K562 treated with DMSO at 1 percent for 48 hours (cell line): ENCODE data around the gene SPACA4. TPM values are rescaled to one million over a fixed set of nuclear protein-coding genes. Genes with fewer than 3 reads are reported as not detected.

Experiments used
- total RNA-seq: library from RNA; unstranded; fragments of 300-600 nt; gene quantifications from 2 replicates; pipeline ENCODE4 v1.2.3, GENCODE V29; 2022; ENCODE audit warnings: low replicate concordance; ENCODE audit errors: extremely low read depth

SPACA4 gene
- not detected in 2 replicates for total RNA-seq

GRCh38 chr19:48606463-48607358, at the start of gene SPACA4:
Gene SPACA4, plus strand, starts transcription at chr19:48606742. Its CDS starts 237 bp downstream, at chr19:48606979.

GRCh38 chr19:48614436-48615230, 8.1 kb downstream of the SPACA4 start, which contains the start of gene FAM83E:
Gene FAM83E, minus strand, starts transcription at chr19:48615076. Its CDS starts 1,704 bp downstream, at chr19:48613372.

GRCh38 chr19:48618916-48619691, 12.6 kb downstream of the SPACA4 start, which contains the start of the genes RPL18 and SPHK2:
Gene RPL18, minus strand, starts transcription at chr19:48619178. Its CDS starts 35 bp downstream, at chr19:48619143.
Gene SPHK2, plus strand, starts transcription at chr19:48619506. Its CDS starts 1,009 bp downstream, at chr19:48620515.

GRCh38 chr19:48636859-48637448, 30.4 kb downstream of the SPACA4 start, which contains the start of gene DBP:
Gene DBP, minus strand, starts transcription at chr19:48637379. Its CDS starts 385 bp downstream, at chr19:48636994.

GRCh38 chr19:48646001-48646721, 39.6 kb downstream of the SPACA4 start, which contains the start of gene CA11:
Gene CA11, minus strand, starts transcription at chr19:48646187. Its CDS starts 555 bp downstream, at chr19:48645632.

Other genes with a start within 250 kb of the SPACA4 start
- gene TMEM143, start 242.8 kb upstream of the SPACA4 start, total RNA-seq: not detected in 2 replicates
- gene SYNGR4, start 242.4 kb upstream of the SPACA4 start, total RNA-seq: not detected in 2 replicates
- not detected in 2 replicates for gene KDELR1, start 215.2 kb upstream of the SPACA4 start, total RNA-seq
- not detected in 2 replicates for gene GRIN2D, start 213.1 kb upstream of the SPACA4 start, total RNA-seq
- not detected in 2 replicates for gene GRWD1, start 160.8 kb upstream of the SPACA4 start, total RNA-seq
- not detected in 2 replicates for gene KCNJ14, start 151.2 kb upstream of the SPACA4 start, total RNA-seq
- gene CYTH2, start 137.4 kb upstream of the SPACA4 start, total RNA-seq: 369 TPM in 1 of 2 replicates, not detected in the other
- not detected in 2 replicates for gene LMTK3, start 94.9 kb upstream of the SPACA4 start, total RNA-seq
- gene SULT2B1, start 54.6 kb upstream of the SPACA4 start, total RNA-seq: not detected in 2 replicates
- gene FAM83E, start 8.3 kb downstream of the SPACA4 start, total RNA-seq: not detected in 2 replicates
- gene RPL18, start 12.4 kb downstream of the SPACA4 start, total RNA-seq: 1,825 and 4,740 TPM in 2 replicates
- not detected in 2 replicates for gene SPHK2, start 12.8 kb downstream of the SPACA4 start, total RNA-seq
- gene DBP, start 30.6 kb downstream of the SPACA4 start, total RNA-seq: not detected in 2 replicates
- gene CA11, start 39.4 kb downstream of the SPACA4 start, total RNA-seq: not detected in 2 replicates
- gene NTN5, start 66.3 kb downstream of the SPACA4 start, total RNA-seq: not detected in 2 replicates
- gene FUT2, start 89.2 kb downstream of the SPACA4 start, total RNA-seq: not detected in 2 replicates
- not detected in 2 replicates for gene MAMSTR, start 113.0 kb downstream of the SPACA4 start, total RNA-seq
- not detected in 2 replicates for gene RASIP1, start 133.9 kb downstream of the SPACA4 start, total RNA-seq
- gene IZUMO1, start 140.2 kb downstream of the SPACA4 start, total RNA-seq: not detected in 2 replicates
- not detected in 2 replicates for gene FUT1, start 145.9 kb downstream of the SPACA4 start, total RNA-seq
- gene FGF21, start 148.8 kb downstream of the SPACA4 start, total RNA-seq: not detected in 2 replicates
- gene BCAT2, start 204.3 kb downstream of the SPACA4 start, total RNA-seq: not detected in 2 replicates
- gene HSD17B14, start 229.7 kb downstream of the SPACA4 start, total RNA-seq: not detected in 2 replicates